Measurements from ENCODE around the gene COL13A1. TPM values are rescaled to one million over a fixed set of nuclear protein-coding genes. Genes with fewer than 3 reads are reported as not detected.

COL13A1 gene
- total RNA-seq, 1 experiment from 2014 or later, result 5.9 TPM

- no peak overlapping the region for H3K4me3 ChIP-seq (replicated peaks in 1 of 2; ENCODE audit: low read depth in 1 of 2, low read length in 2 of 2)
- TF ChIP-seq REST (IDR thresholded peaks at IDR 0.05; ENCODE audit: low read depth) (no peak), JUND (IDR thresholded peaks at IDR 0.05) (no peak), FOSL1 (IDR thresholded peaks at IDR 0.05; ENCODE audit: low read depth) (no peak), CEBPB (IDR thresholded peaks at IDR 0.05; ENCODE audit: low read depth) (no peak), ZBTB33 (IDR thresholded peaks at IDR 0.05; ENCODE audit: extremely low read depth, insufficient replicate concordance, low read length) (no peak), RAD21 (IDR thresholded peaks at IDR 0.05; ENCODE audit: low read depth) (no peak), POLR2AphosphoS5 (IDR thresholded peaks at IDR 0.05; ENCODE audit: low read depth, low read length) (no peak), EZH2 (IDR thresholded peaks at IDR 0.05) (no peak), POLR2A (IDR thresholded peaks at IDR 0.05; ENCODE audit: borderline replicate concordance, extremely low read depth, insufficient read depth, insufficient read length) (no peak)
- no peaks in the 10 kb centered on the region for H3K79me2 ChIP-seq (ENCODE audit: insufficient read depth, low read length)
- intact Hi-C loops (cut with micrococcal nuclease), result no loop called here
- ChIA-PET POLR2A (no interaction called here), CTCF (no interaction called here), RAD21 (ENCODE audit: low non-redundant PET in 1 of 2, low total read pairs in 2 of 2, uncharacterized antibody in 2 of 2, unreplicated experiment in 2 of 2) (no interaction called here)
- H3K9me3 ChIP-seq (ENCODE audit: control insufficient read depth in 1 of 2, insufficient read depth in 1 of 2, low read depth in 1 of 2, low read length in 2 of 2), result no peaks in the 10 kb centered on the region
- no peak overlapping the region for H2AFZ ChIP-seq (ENCODE audit: low read depth, low read length, poor library complexity, severe bottlenecking)
- BruUV-seq (replicated peaks), result no TSS peak
- no peak for ATAC-seq
- H3K4me2 ChIP-seq (ENCODE audit: low read length), result no peak overlapping the region
- H3K27me3 ChIP-seq (ENCODE audit: insufficient read depth, low read length), result no peaks in the 10 kb centered on the region
- no peak for DNase-seq (ENCODE audit: low read depth, low spot score)
- H3K9me2 ChIP-seq (ENCODE audit: insufficient read depth), result no peaks in the 10 kb centered on the region
- no peaks in the 10 kb centered on the region for H4K20me1 ChIP-seq (ENCODE audit: insufficient read depth)
- H3K4me1 ChIP-seq (ENCODE audit: control insufficient read depth in 1 of 2, insufficient read depth in 2 of 2, low read length in 2 of 2), result peaks cover 2 to 9% of the 10 kb centered on the region in 2 experiments; a peak in 3 of 4 replicates
- H3K36me3 ChIP-seq (ENCODE audit: control insufficient read depth in 1 of 2, insufficient read depth in 2 of 2, low read length in 2 of 2), result no peaks in the 10 kb centered on the region
- no peak overlapping the region for H3K9ac ChIP-seq (ENCODE audit: low read length)
- H3K27ac ChIP-seq (ENCODE audit: low read depth, low read length), result no peak overlapping the region
These were observed 45.8 kb downstream of the COL13A1 start for GRCh38 chr10:69847458-69847857.
